Thoracic aorta (tissue), 2 donors: ENCODE data around the gene ESR2. TPM values are rescaled to one million over a fixed set of nuclear protein-coding genes. Genes with fewer than 3 reads are reported as not detected.

ENCODE experiments used
- ATAC-seq: fragments of 150-250 bp; one replicate; pipeline ENCODE4 v1.8.0; 2017; ENCODE audit warnings: low read depth; ENCODE audit not compliant: insufficient number of reproducible peaks, low FRiP score
- DNase-seq: peaks from one replicate; pipeline ENCODE4 v3.0.0-alpha.2; 2020; ENCODE audit warnings: low spot score
- H3K27ac ChIP-seq, 2 donors: fragments of 200-600 bp; sonication (generic); 1 replicate in 1 of 2; 2 replicates in 1 of 2; pipeline ENCODE4 v1.5.1; 2016; ENCODE audit warnings: mild to moderate bottlenecking in 2 of 2, moderate library complexity in 2 of 2
- H3K27me3 ChIP-seq: fragments of 200-600 bp; sonication (generic); replicated peaks from 2 replicates; pipeline ENCODE4 v1.6.0; 2016; ENCODE audit warnings: mild to moderate bottlenecking; ENCODE audit not compliant: insufficient read depth
- H3K36me3 ChIP-seq: fragments of 200-600 bp; sonication (generic); one replicate; pipeline ENCODE4 v1.5.1; 2016
- H3K4me1 ChIP-seq, 2 donors: fragments of 200-600 bp; sonication (generic); 1 replicate in 1 of 2; 2 replicates in 1 of 2; pipeline versions ENCODE4 v1.5.1 to v1.6.0; 2016; ENCODE audit warnings: low read depth in 2 of 2, mild to moderate bottlenecking in 1 of 2; ENCODE audit not compliant: control insufficient read depth in 1 of 2
- H3K4me3 ChIP-seq: fragments of 200-600 bp; sonication (generic); 2 replicates; pipeline ENCODE4 v1.5.1; 2016; ENCODE audit warnings: mild to moderate bottlenecking
- H3K9me3 ChIP-seq: fragments of 200-600 bp; sonication (generic); 2 replicates; pipeline ENCODE4 v1.5.1; 2016
- total RNA-seq, 2 donors: library from RNA; depleted of rRNA; stranded (reverse); fragments of >200 nt; gene quantifications; one replicate each; pipeline versions ENCODE4 v1.1.0 to v1.2.3, GENCODE V29; 2016
- TF ChIP-seq, protein P1 (sequence below): fragments of 200-600 bp; sonication (generic); IDR thresholded peaks from one replicate; pipeline ENCODE4 v1.5.1; 2019; ENCODE audit warnings: antibody characterized with exemption

Gene ESR2
- total RNA-seq, result under 1 TPM; 0.27 to 0.71 TPM

- no peaks in the 10 kb centered on the region for H3K9me3 ChIP-seq
- no peaks in the 10 kb centered on the region for H3K36me3 ChIP-seq
- no peak for ATAC-seq
- no peak for DNase-seq
- H3K27me3 ChIP-seq, result peaks cover 7% of the 10 kb centered on the region
- H3K27ac ChIP-seq, result no peak within 1 kb of the TSS
- H3K4me3 ChIP-seq, result peak within 1 kb of the TSS; percentile 71
- H3K4me1 ChIP-seq, result peaks cover 8 to 17% of the 10 kb centered on the region in 2 donors
- TF ChIP-seq, protein P1, sequence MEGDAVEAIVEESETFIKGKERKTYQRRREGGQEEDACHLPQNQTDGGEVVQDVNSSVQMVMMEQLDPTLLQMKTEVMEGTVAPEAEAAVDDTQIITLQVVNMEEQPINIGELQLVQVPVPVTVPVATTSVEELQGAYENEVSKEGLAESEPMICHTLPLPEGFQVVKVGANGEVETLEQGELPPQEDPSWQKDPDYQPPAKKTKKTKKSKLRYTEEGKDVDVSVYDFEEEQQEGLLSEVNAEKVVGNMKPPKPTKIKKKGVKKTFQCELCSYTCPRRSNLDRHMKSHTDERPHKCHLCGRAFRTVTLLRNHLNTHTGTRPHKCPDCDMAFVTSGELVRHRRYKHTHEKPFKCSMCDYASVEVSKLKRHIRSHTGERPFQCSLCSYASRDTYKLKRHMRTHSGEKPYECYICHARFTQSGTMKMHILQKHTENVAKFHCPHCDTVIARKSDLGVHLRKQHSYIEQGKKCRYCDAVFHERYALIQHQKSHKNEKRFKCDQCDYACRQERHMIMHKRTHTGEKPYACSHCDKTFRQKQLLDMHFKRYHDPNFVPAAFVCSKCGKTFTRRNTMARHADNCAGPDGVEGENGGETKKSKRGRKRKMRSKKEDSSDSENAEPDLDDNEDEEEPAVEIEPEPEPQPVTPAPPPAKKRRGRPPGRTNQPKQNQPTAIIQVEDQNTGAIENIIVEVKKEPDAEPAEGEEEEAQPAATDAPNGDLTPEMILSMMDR, result peak; percentile 8
Observed at GRCh38 chr14:64293976-64294671, at the start of gene ESR2. ESR2 (minus strand) TSS chr14:64294371; CDS start chr14:64282985, 11,386 bp downstream.

DNA sequence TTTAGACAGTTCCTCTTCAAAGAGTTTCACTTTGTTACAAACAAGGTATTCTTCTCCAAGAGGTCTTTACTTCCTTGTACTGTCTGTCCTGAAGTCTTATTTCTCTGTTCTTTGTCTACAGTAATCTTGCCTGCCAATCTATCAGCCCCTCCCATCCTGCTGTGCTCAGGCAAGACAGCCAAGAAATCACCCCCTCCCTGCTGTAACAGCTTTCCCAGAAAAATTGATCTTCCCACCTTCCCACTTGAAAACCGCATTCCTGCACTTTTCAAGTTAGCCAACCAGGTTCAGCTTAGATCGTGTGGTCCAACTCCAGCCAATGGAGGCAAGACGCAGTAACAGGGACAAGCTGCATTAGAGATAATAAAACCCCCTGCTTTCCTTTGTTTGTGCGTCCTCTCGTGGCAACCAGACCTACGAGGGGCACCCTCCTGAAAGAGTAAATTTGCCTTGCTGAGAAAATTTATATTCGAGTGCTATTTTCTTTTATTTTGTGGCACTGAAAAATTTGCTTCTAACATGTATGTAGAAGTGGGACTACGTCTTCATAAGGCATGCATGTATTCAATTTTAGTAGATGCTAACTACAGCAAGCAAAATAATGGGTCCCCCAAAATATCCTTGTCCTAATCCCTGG is 46.5 kb upstream of the ESR2 start:
- TF ChIP-seq, protein P1, result no peak
- Histone ChIP-seq H3K27me3 (no peaks in the 10 kb centered on the region), H3K9me3 (peaks cover 4% of the 10 kb centered on the region), H3K27ac (no peak overlapping the region), H3K36me3 (no peaks in the 10 kb centered on the region), H3K4me3 (no peak overlapping the region), H3K4me1 (peaks cover 6 to 8% of the 10 kb centered on the region in 2 donors)
- DNase-seq (no peak), ATAC-seq (no peak)

DNA sequence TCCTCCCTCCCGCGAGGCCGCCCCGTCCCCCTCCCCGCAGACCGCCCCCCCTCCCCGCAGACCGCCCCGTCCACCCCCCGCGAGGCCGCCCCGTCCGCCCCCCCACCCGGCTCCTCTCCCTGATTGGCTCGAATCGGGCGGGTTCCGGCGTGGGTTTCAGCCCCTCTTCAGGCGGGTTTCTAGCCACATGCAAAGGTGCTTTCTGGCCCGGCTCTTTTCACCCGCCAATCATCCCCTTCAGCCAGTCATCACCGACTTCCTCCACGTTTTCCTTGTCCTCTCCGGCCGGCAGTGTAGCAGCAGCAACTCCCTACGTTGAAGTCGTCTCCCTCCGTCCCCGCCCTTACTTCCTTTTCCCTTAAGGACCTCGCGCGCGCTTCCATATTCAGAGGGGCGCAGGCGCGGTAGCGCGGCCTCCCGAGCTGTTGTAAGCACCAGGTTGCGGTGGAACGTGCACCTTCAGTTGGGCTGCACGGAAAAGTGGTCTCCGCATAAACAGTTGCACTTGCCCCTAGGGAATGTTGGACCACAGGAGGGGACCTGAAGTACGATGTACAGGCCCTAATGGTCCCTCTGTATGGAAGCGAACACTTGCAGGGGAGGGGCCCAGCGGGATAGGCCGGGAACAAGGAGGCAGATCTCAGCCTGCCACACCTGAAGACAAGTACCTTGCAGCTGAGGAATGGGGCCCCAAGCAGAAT is 44.6 kb upstream of the ESR2 start:
- peak; percentile 78 for DNase-seq
- H3K4me3 ChIP-seq, result peak overlapping the region; percentile 93
- peak overlapping the region; percentile 73 to 76 for H3K27ac ChIP-seq
- no peaks in the 10 kb centered on the region for H3K36me3 ChIP-seq
- no peaks in the 10 kb centered on the region for H3K27me3 ChIP-seq
- H3K9me3 ChIP-seq, result peaks cover 4% of the 10 kb centered on the region
- H3K4me1 ChIP-seq, result peaks cover 6 to 8% of the 10 kb centered on the region in 2 donors
- TF ChIP-seq, protein P1, result no peak
- peak; percentile 95 for ATAC-seq

- Histone ChIP-seq H3K4me1 (peaks cover 6 to 8% of the 10 kb centered on the region in 2 donors), H3K4me3 (peak overlapping the region; percentile 93), H3K36me3 (no peaks in the 10 kb centered on the region), H3K9me3 (peaks cover 4% of the 10 kb centered on the region), H3K27ac (peak overlapping the region; percentile 65 to 69), H3K27me3 (no peaks in the 10 kb centered on the region)
- DNase-seq (peak; percentile 25), ATAC-seq (peak; percentile 18)
- TF ChIP-seq, protein P1, result no peak
Observed at GRCh38 chr14:64337888-64338615, 43.9 kb upstream of the ESR2 start.
